Measurements from ENCODE around the gene TRHDE.

Gene TRHDE

DNA sequence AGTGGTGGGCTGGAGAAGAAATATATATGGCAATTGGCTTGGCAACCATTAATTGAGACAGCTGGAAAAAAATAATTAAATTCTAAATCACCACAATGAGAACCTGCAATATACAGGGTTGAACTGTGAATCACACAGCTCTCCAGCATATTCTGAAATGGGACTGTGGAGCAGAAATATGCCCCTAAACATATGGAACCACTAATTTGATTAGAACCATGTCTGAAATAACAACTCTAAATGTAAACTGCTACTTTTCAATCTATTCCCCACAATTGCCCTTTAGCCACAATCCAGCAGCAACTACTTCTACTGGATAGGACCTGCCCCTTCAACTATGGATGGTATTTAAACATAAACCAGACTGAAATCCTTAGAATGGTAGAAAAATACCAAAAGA is 330.4 kb downstream of the TRHDE start:
- Histone ChIP-seq H3K9ac (no peak overlapping the region), H3K4me1 (no peaks in the 10 kb centered on the region), H3K4me3 (no peak overlapping the region), H3K36me3 (no peaks in the 10 kb centered on the region), H4K20me1 (no peaks in the 10 kb centered on the region), H3K4me2 (no peak overlapping the region), H3K27ac (no peak overlapping the region), H3K27me3 (no peaks in the 10 kb centered on the region), H3K9me3 (replicated peaks in 1 of 11) (peaks cover 7 to 16% (median 11%) of the 10 kb centered on the region in 11 experiments; a peak in 14 of 22 replicates)
- TF ChIP-seq Cebpa-rat (IDR thresholded peaks at IDR 0.05): no peak

DNA sequence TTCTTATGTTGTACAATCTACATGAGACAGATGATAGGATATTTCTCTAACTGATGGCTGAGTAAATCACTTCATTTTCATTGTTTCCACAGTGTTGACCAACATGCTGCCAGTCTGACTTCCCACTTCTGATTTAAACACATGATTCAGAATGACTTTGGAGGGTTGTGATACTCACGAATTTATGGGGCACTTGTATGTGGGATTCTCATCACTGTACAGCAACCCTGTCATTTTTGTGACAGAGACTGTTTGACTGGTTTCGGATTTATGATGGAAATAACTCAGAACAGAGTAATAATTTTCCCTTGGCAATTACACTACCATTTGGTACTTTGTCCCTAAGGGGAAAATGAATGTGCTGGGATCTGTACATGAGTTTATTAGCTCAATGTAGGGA is 333.8 kb downstream of the TRHDE start:
- Histone ChIP-seq H3K4me2 (no peak overlapping the region), H3K9me3 (replicated peaks in 1 of 11) (peaks cover 0 to 5% (median 2%) of the 10 kb centered on the region in 11 experiments; a peak in 5 of 22 replicates), H3K4me1 (no peaks in the 10 kb centered on the region), H3K27ac (no peak overlapping the region), H3K36me3 (no peaks in the 10 kb centered on the region), H4K20me1 (no peaks in the 10 kb centered on the region), H3K4me3 (no peak overlapping the region), H3K9ac (no peak overlapping the region), H3K27me3 (no peaks in the 10 kb centered on the region)
- no peak for TF ChIP-seq Cebpa-rat (IDR thresholded peaks at IDR 0.05)

GRCh38 chr12:72610342-72610741 is 338.2 kb downstream of the TRHDE start:
- H3K4me1 ChIP-seq: no peaks in the 10 kb centered on the region
- no peaks in the 10 kb centered on the region for H3K9me3 ChIP-seq (replicated peaks in 1 of 11)
- no peak overlapping the region for H3K4me2 ChIP-seq
- no peaks in the 10 kb centered on the region for H3K27me3 ChIP-seq
- no peaks in the 10 kb centered on the region for H3K36me3 ChIP-seq
- H4K20me1 ChIP-seq: no peaks in the 10 kb centered on the region
- H3K9ac ChIP-seq: no peak overlapping the region
- no peak overlapping the region for H3K4me3 ChIP-seq
- no peak for TF ChIP-seq Cebpa-rat (IDR thresholded peaks at IDR 0.05)
- no peak overlapping the region for H3K27ac ChIP-seq

GRCh38 chr12:72610854-72611358 is 338.7 kb downstream of the TRHDE start:
- no peak for TF ChIP-seq Cebpa-rat (IDR thresholded peaks at IDR 0.05)
- Histone ChIP-seq H3K4me3 (no peak overlapping the region), H3K4me1 (no peaks in the 10 kb centered on the region), H3K9me3 (replicated peaks in 1 of 11) (no peaks in the 10 kb centered on the region), H3K36me3 (no peaks in the 10 kb centered on the region), H3K4me2 (no peak overlapping the region), H3K27ac (no peak overlapping the region), H3K9ac (no peak overlapping the region), H4K20me1 (no peaks in the 10 kb centered on the region), H3K27me3 (no peaks in the 10 kb centered on the region)

DNA sequence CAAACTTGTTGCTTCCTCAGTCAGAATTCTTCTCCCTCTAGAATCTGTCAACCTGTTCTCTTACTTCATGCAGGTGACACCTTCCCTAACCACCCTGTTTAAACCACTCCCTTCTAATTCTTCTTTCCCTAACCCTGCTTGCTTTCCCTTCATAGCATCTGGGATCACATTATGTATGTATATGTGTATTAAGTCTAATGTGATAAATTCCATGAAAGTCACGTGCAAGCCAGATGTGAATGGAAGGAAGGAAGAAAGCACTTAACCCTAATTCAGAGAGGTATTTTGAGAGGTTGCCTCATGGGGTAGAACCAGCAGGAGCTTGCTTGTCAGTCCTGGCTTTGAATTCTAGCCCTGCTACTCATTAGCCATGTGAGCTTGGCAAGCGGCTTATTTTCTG is 340.0 kb downstream of the TRHDE start:
- no peaks in the 10 kb centered on the region for H3K9me3 ChIP-seq (replicated peaks in 1 of 11)
- no peaks in the 10 kb centered on the region for H3K36me3 ChIP-seq
- H3K9ac ChIP-seq: no peak overlapping the region
- no peaks in the 10 kb centered on the region for H4K20me1 ChIP-seq
- no peak for TF ChIP-seq Cebpa-rat (IDR thresholded peaks at IDR 0.05)
- H3K4me1 ChIP-seq: no peaks in the 10 kb centered on the region
- no peak overlapping the region for H3K4me2 ChIP-seq
- H3K27me3 ChIP-seq: no peaks in the 10 kb centered on the region
- H3K4me3 ChIP-seq: no peak overlapping the region
- H3K27ac ChIP-seq: no peak overlapping the region

GRCh38 chr12:72618764-72619163 is 346.6 kb downstream of the TRHDE start:
- H3K36me3 ChIP-seq: no peaks in the 10 kb centered on the region
- no peaks in the 10 kb centered on the region for H3K27me3 ChIP-seq
- H3K27ac ChIP-seq: no peak overlapping the region
- no peak overlapping the region for H3K4me2 ChIP-seq
- no peak overlapping the region for H3K9ac ChIP-seq
- no peak for TF ChIP-seq Cebpa-rat (IDR thresholded peaks at IDR 0.05)
- H3K4me3 ChIP-seq: no peak overlapping the region
- H3K9me3 ChIP-seq (replicated peaks in 1 of 11): no peaks in the 10 kb centered on the region
- H4K20me1 ChIP-seq: no peaks in the 10 kb centered on the region
- H3K4me1 ChIP-seq: no peaks in the 10 kb centered on the region

DNA sequence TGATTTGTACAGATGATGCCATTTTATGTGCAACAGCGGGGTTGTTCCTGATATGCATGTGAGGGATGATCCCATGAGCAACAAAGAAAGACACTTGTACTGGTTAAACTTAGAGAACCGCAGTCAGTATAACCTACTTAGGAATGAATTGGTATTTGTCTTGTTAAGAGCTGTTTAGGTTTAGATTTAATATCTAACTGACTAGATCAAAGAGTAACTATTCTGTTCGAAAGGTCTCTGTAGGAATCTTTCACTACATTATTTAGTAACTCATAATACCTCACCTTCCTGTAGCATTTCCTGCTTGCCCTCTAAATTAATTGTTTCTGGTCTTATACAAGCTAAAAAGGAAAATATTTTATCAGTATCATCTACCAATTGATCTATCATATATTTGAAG is 350.4 kb downstream of the TRHDE start:
- no peaks in the 10 kb centered on the region for H3K27me3 ChIP-seq
- no peak for TF ChIP-seq Cebpa-rat (IDR thresholded peaks at IDR 0.05)
- no peak overlapping the region for H3K27ac ChIP-seq
- no peak overlapping the region for H3K4me2 ChIP-seq
- no peaks in the 10 kb centered on the region for H4K20me1 ChIP-seq
- H3K9me3 ChIP-seq (replicated peaks in 1 of 11): no peaks in the 10 kb centered on the region
- no peaks in the 10 kb centered on the region for H3K36me3 ChIP-seq
- no peak overlapping the region for H3K4me3 ChIP-seq
- no peak overlapping the region for H3K9ac ChIP-seq
- H3K4me1 ChIP-seq: no peaks in the 10 kb centered on the region

DNA sequence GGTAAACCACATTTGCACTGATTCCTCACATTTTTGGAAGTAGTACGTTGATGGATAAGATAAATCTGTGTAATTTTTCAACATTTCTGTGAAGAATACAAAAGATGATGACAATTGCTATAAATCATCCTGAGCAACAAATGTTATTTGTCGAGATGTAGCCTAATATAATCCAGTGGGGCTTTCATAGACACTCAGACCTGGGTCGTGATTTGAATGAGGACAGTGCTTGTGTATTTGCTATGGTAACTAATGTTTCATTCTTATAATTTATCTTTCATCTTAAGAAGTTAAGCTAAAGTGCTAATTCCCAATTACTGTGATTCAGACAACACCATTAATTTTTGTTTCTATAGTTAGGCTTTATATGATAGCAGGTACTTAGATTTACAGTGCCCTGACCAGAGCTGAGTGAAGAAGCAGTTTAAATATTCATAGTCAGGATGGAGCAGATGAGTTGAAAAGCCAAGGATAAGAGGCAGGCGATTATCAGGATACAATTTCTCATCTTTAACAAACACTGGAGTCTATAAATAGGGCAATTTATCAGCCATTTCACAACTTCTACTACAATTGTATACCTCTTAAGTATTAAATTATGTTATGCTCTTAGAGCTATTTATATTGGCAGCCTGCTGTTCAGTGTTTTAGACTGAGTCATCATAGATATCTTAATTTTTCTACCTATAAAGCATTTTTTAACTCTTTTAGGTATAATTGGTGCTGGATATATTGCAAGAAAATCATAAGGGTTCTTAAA is 359.9 kb downstream of the TRHDE start:
- Histone ChIP-seq H3K4me2 (no peak overlapping the region), H3K9me3 (replicated peaks in 1 of 11) (no peaks in the 10 kb centered on the region), H3K27me3 (no peaks in the 10 kb centered on the region), H3K4me1 (no peaks in the 10 kb centered on the region), H3K36me3 (no peaks in the 10 kb centered on the region), H3K4me3 (no peak overlapping the region), H3K9ac (no peak overlapping the region), H3K27ac (no peak overlapping the region), H4K20me1 (no peaks in the 10 kb centered on the region)
- no peak for TF ChIP-seq Cebpa-rat (IDR thresholded peaks at IDR 0.05)

- no peaks in the 10 kb centered on the region for H3K27me3 ChIP-seq
- H3K4me1 ChIP-seq: no peaks in the 10 kb centered on the region
- H3K9me3 ChIP-seq (replicated peaks in 1 of 11): no peaks in the 10 kb centered on the region
- H3K4me2 ChIP-seq: no peak overlapping the region
- no peak overlapping the region for H3K4me3 ChIP-seq
- TF ChIP-seq Cebpa-rat (IDR thresholded peaks at IDR 0.05): no peak
- H4K20me1 ChIP-seq: no peaks in the 10 kb centered on the region
- H3K36me3 ChIP-seq: no peaks in the 10 kb centered on the region
- no peak overlapping the region for H3K27ac ChIP-seq
- no peak overlapping the region for H3K9ac ChIP-seq
Observed at GRCh38 chr12:72642706-72643105, 370.5 kb downstream of the TRHDE start.

DNA sequence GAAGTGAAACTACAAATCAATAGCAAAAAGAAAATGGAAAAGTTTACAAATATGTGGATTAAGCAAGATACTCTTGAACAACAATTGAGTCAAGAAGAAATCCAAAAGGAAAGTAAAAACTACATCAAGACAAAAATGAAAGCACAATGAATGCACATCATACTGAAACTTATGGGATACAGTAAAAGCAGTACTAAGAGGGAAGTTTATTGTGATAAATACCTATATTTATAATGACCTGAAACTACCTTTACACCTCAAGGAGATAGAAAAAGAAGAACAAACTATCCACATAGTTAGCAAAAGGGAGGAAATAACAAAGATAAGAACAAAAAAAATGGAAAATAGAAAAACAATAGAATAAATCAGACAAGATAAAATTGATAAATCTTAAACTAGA is 375.0 kb downstream of the TRHDE start:
- H3K4me2 ChIP-seq: no peak overlapping the region
- H3K27me3 ChIP-seq: no peaks in the 10 kb centered on the region
- H4K20me1 ChIP-seq: no peaks in the 10 kb centered on the region
- H3K9me3 ChIP-seq (replicated peaks in 1 of 11): no peaks in the 10 kb centered on the region
- no peak overlapping the region for H3K9ac ChIP-seq
- H3K36me3 ChIP-seq: no peaks in the 10 kb centered on the region
- no peak overlapping the region for H3K4me3 ChIP-seq
- TF ChIP-seq Cebpa-rat (IDR thresholded peaks at IDR 0.05): no peak
- H3K27ac ChIP-seq: no peak overlapping the region
- H3K4me1 ChIP-seq: no peaks in the 10 kb centered on the region
